Dendritic cell treated with granulocyte-macrophage colony-stimulating factor and Interleukin-4, amounts not matched to agents 40 ng/mL and 50 ng/mL, for 4 days (primary cell): ENCODE results near the gene ATP5PD.
A peak's percentile ranks its signal among the peaks of the same experiment; 100 is the strongest.
"Not testable (repeated sequence)": the region's sequence is repeated elsewhere in the genome, so short reads cannot be mapped to it uniquely, and the experiment has no call there.

ENCODE experiments used
- H3K27ac Mint-ChIP-seq: one replicate; pipeline ENCODE4 v1.8.0; 2022; ENCODE audit warnings: mild to moderate bottlenecking, mixed read lengths
- H3K27me3 Mint-ChIP-seq: one replicate; pipeline ENCODE4 v1.8.0; 2022; ENCODE audit warnings: mild to moderate bottlenecking, mixed read lengths
- H3K36me3 Mint-ChIP-seq: one replicate; pipeline ENCODE4 v1.8.0; 2022; ENCODE audit warnings: low read depth, mixed read lengths
- H3K4me1 Mint-ChIP-seq: one replicate; pipeline ENCODE4 v1.8.0; 2022; ENCODE audit warnings: low read depth, mixed read lengths
- H3K4me3 Mint-ChIP-seq: one replicate; pipeline ENCODE4 v1.8.0; 2022; ENCODE audit warnings: mild to moderate bottlenecking, moderate library complexity, mixed read lengths
- H3K9me3 Mint-ChIP-seq: one replicate; pipeline ENCODE4 v1.8.0; 2022; ENCODE audit warnings: mixed read lengths
- intact Hi-C: fragments of 100-400 bp; cut with micrococcal nuclease; formaldehyde crosslinking; loops from one replicate; pipeline ENCODE4 v1.15.0; 2022

ATP5PD gene

DNA sequence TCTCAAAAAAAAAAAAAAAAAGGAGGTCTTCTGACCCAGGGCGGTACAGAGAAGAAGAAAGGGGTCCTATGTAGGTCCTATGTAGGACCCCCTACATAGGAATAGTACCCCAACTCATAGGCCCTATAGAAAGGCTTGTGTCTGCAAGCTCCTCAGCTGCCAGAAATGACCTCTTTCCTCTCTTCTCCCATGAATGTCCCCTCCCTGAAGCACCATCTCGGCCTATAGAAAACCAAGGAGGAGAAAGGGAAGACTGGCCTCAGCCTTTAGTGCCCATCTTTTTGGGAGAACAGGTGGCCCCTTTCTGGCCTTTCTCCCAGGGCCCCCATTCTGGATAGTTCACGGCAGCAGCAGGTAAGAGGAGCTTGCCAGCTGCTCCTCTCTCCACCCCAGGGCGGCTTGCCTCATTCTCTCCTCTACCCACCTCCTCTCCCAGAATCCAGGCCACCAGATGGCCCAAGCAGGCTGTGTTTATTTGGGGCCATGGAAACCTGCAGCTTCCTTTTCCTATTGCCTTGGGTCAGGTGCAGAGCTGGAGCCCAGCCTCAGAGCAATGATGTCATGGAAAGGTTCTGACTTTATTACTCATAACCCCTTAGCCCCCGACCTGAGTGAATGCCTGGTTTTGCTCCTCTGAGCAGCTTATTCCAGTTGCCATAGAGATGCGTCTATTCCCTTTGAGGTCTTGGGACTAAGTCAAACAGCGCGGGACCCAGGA is 35.9 kb downstream of the ATP5PD start:
- H3K4me3 Mint-ChIP-seq, result no peak overlapping the region
- H3K4me1 Mint-ChIP-seq, result peaks cover 37% of the 10 kb centered on the region
- H3K27ac Mint-ChIP-seq, result no peak overlapping the region
- peaks cover 19% of the 10 kb centered on the region for H3K36me3 Mint-ChIP-seq
- intact Hi-C loops, result no loop called here
- no peaks in the 10 kb centered on the region for H3K9me3 Mint-ChIP-seq
- peaks cover 2% of the 10 kb centered on the region for H3K27me3 Mint-ChIP-seq

GRCh38 chr17:75009139-75009724 is 37.5 kb downstream of the ATP5PD start:
- intact Hi-C loops, result no loop called here
- H3K27me3 Mint-ChIP-seq, result peaks cover 11% of the 10 kb centered on the region
- peaks cover 23% of the 10 kb centered on the region for H3K36me3 Mint-ChIP-seq
- no peak overlapping the region for H3K27ac Mint-ChIP-seq
- H3K9me3 Mint-ChIP-seq, result no peaks in the 10 kb centered on the region
- H3K4me3 Mint-ChIP-seq, result no peak overlapping the region
- peaks cover 27% of the 10 kb centered on the region for H3K4me1 Mint-ChIP-seq

DNA sequence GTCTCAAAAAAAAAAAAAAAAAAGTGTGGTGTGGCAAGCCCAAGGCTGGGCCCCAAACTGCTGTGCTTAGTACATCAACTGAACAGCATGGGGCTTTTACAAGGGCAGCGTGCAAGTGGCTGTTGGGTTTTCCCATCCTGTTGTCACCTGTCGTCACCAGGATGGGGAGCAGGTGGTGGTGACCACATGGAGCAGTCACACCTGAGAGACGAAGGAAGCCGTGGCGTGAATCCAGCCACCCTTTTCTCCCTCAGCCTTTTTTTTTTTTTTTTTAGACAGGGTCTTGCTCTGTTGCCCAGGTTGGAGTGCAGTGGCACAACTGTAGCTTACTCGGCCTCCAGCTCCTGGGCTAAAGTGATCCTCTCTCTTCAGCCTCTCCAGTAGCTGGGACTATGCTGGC is 38.4 kb downstream of the ATP5PD start:
- H3K4me3 Mint-ChIP-seq, result no peak overlapping the region
- peaks cover 32% of the 10 kb centered on the region for H3K36me3 Mint-ChIP-seq
- peaks cover 15% of the 10 kb centered on the region for H3K27me3 Mint-ChIP-seq

DNA sequence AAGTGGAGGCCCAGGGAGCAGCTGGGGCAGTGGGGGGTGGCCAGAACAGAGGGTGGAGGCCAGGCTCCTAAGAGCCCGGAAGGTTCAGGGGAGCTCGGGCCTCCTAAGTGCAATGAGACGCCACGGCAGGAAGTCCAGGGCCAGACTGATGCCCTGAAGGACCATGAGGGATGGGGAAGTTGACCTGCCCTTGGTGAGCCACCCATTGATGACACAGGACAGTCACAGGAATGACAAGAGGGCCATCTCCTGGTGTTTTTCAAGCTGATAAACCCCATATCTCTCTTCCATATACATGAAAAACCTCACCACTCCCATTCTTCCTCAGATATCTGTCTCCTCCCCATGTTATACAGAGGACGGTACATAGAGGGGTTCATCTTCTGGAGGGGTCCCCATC is 40.1 kb downstream of the ATP5PD start:
- no peaks in the 10 kb centered on the region for H3K9me3 Mint-ChIP-seq
- H3K27me3 Mint-ChIP-seq, result peaks cover 19% of the 10 kb centered on the region
- peak overlapping the region; percentile 26 for H3K27ac Mint-ChIP-seq
- H3K4me1 Mint-ChIP-seq, result peaks cover 24% of the 10 kb centered on the region
- H3K36me3 Mint-ChIP-seq, result peaks cover 42% of the 10 kb centered on the region
- intact Hi-C loops, result loop anchor here (1.0 kb wide), 1 partner anchor 45 kb away; no protein-coding TSS in a partner anchor
- no peak overlapping the region for H3K4me3 Mint-ChIP-seq

More for the DNA sequence above, 38.4 kb downstream of the ATP5PD start:
- peaks cover 20% of the 10 kb centered on the region for H3K4me1 Mint-ChIP-seq
- no peak overlapping the region for H3K27ac Mint-ChIP-seq
- intact Hi-C loops, result no loop called here
- no peaks in the 10 kb centered on the region for H3K9me3 Mint-ChIP-seq

DNA sequence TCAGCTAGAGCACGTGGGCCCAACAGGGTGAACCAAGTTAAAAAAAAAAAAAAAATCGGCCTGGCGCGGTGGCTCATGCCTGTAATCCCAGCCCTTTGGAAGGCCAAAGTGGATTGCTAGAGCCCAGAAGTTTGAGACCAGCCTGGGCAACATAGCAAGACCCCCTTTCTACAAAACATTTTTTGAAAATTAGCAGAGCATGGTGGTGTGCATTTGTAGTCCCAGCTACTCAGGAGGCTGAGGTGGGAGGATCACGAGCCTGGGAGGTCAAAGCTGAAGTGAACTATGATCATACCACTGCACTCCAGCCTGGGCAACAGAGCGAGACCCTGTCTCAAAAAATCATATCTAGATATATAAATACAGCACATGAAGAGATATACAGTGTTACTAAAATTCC is 40.7 kb downstream of the ATP5PD start:
- peak overlapping the region; percentile 26 for H3K27ac Mint-ChIP-seq
- not testable (repeated sequence) for H3K9me3 Mint-ChIP-seq, H3K4me3 Mint-ChIP-seq
- peaks cover 30% of the 10 kb centered on the region for H3K4me1 Mint-ChIP-seq
- intact Hi-C loops, result loop anchor here (1.0 kb wide), 1 partner anchor 45 kb away; no protein-coding TSS in a partner anchor
- H3K36me3 Mint-ChIP-seq, result peaks cover 48% of the 10 kb centered on the region
- peaks cover 19% of the 10 kb centered on the region for H3K27me3 Mint-ChIP-seq

- Mint-ChIP-seq H3K4me1 (peaks cover 32% of the 10 kb centered on the region), H3K4me3 (no peak overlapping the region), H3K27ac (no peak overlapping the region), H3K36me3 (peaks cover 52% of the 10 kb centered on the region), H3K9me3 (no peaks in the 10 kb centered on the region), H3K27me3 (peaks cover 19% of the 10 kb centered on the region)
- intact Hi-C loops, result no loop called here
Observed at GRCh38 chr17:75005291-75005690, 41.5 kb downstream of the ATP5PD start.

GRCh38 chr17:75004371-75004770 is 42.4 kb downstream of the ATP5PD start:
- Mint-ChIP-seq H3K27ac (no peak overlapping the region), H3K27me3 (peaks cover 19% of the 10 kb centered on the region), H3K4me1 (peaks cover 34% of the 10 kb centered on the region), H3K4me3 (no peak overlapping the region), H3K9me3 (no peaks in the 10 kb centered on the region), H3K36me3 (peaks cover 52% of the 10 kb centered on the region)
- intact Hi-C loops, result no loop called here

DNA sequence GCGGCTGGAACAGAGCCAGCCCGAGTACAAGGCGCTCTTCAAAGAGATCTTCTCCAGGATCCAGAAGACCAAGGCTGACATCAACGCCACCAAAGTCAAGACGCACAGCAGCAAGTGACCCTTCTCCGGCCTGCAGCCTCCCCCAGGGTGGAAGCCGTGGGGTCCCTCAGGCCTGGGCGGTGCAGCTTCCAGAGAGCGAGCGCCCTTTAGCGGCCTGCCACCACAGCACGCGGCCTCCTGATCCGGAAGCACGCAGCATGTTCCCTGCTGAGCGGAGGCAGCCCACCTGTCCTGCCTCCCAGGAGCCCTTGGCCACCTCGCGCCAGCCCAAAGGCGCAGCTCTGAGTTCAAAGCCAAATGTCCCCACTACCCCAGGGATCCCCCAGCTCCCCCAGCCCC is 42.8 kb downstream of the ATP5PD start:
- peaks cover 38% of the 10 kb centered on the region for H3K4me1 Mint-ChIP-seq
- H3K9me3 Mint-ChIP-seq, result no peaks in the 10 kb centered on the region
- peaks cover 52% of the 10 kb centered on the region for H3K36me3 Mint-ChIP-seq
- no peak overlapping the region for H3K27ac Mint-ChIP-seq
- intact Hi-C loops, result no loop called here
- no peak overlapping the region for H3K4me3 Mint-ChIP-seq
- H3K27me3 Mint-ChIP-seq, result peaks cover 19% of the 10 kb centered on the region

GRCh38 chr17:75003070-75003956 is 43.5 kb downstream of the ATP5PD start:
- peaks cover 19% of the 10 kb centered on the region for H3K27me3 Mint-ChIP-seq
- peaks cover 45% of the 10 kb centered on the region for H3K4me1 Mint-ChIP-seq
- H3K9me3 Mint-ChIP-seq, result no peaks in the 10 kb centered on the region
- no peak overlapping the region for H3K4me3 Mint-ChIP-seq
- H3K27ac Mint-ChIP-seq, result peak overlapping the region; percentile 54
- H3K36me3 Mint-ChIP-seq, result peaks cover 52% of the 10 kb centered on the region
- intact Hi-C loops, result no loop called here

GRCh38 chr17:75001915-75002843 is 44.6 kb downstream of the ATP5PD start:
- H3K36me3 Mint-ChIP-seq, result peaks cover 52% of the 10 kb centered on the region
- intact Hi-C loops, result no loop called here

GRCh38 chr17:74999523-74999922 is 47.2 kb downstream of the ATP5PD start:
- Mint-ChIP-seq H3K9me3 (no peaks in the 10 kb centered on the region), H3K4me3 (no peak overlapping the region), H3K27ac (peak overlapping the region; percentile 13), H3K27me3 (peaks cover 11% of the 10 kb centered on the region), H3K4me1 (peaks cover 51% of the 10 kb centered on the region), H3K36me3 (peaks cover 38% of the 10 kb centered on the region)
- intact Hi-C loops, result no loop called here

More at GRCh38 chr17:75001915-75002843, 44.6 kb downstream of the ATP5PD start:
- Mint-ChIP-seq H3K4me3 (no peak overlapping the region), H3K9me3 (no peaks in the 10 kb centered on the region), H3K27ac (peak overlapping the region; percentile 54), H3K4me1 (peaks cover 51% of the 10 kb centered on the region), H3K27me3 (peaks cover 17% of the 10 kb centered on the region)

DNA sequence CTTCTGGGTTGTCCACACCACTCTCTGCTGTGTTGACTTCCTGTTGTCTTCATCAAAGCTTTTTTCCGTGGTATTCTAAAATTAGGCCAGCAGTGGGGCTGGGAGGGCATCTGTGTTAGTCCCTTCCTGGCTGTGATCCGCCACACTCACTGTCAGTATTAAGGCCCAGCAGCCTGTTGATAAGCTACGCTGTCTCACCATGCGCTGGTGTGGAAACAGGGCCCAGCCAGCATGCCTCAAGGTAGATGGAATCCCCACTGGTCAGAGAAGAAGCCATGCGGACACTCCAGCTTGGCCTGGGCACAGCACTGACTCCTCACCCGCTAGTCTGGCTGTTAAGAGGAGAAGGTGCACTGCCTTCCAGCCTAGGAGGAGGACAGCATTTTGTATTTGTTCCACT is 48.0 kb downstream of the ATP5PD start:
- H3K9me3 Mint-ChIP-seq, result no peaks in the 10 kb centered on the region
- H3K4me1 Mint-ChIP-seq, result peaks cover 53% of the 10 kb centered on the region
- intact Hi-C loops, result no loop called here
- peaks cover 7% of the 10 kb centered on the region for H3K27me3 Mint-ChIP-seq
- peak overlapping the region; percentile 13 for H3K27ac Mint-ChIP-seq
- no peak overlapping the region for H3K4me3 Mint-ChIP-seq
- peaks cover 31% of the 10 kb centered on the region for H3K36me3 Mint-ChIP-seq

DNA sequence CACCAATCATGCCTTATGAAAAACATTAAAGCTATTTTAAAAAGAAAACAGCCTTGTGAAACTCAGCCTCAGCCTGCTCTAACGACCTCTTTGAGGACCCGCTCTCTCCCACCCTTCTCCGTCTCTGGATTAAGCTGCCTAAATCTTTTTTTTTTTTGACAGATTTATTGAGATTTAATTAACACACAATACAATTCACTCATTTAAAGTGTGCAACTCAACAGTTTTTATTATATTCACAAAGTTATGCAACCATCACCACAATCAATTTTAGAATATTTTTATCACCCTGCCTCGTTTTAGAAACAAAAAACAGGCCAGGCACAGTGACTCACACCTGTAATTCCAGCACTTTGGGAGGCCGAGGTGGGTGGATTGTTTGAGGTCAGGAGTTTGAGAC is 50.9 kb downstream of the ATP5PD start:
- no peaks in the 10 kb centered on the region for H3K9me3 Mint-ChIP-seq
- peaks cover 13% of the 10 kb centered on the region for H3K27me3 Mint-ChIP-seq
- H3K4me3 Mint-ChIP-seq, result no peak overlapping the region
- intact Hi-C loops, result no loop called here
- H3K36me3 Mint-ChIP-seq, result peaks cover 12% of the 10 kb centered on the region
- H3K27ac Mint-ChIP-seq, result no peak overlapping the region
- peaks cover 45% of the 10 kb centered on the region for H3K4me1 Mint-ChIP-seq
